Skeletal muscle cell (primary cell): ENCODE data around the gene NNT.
"Not testable (repeated sequence)": the region's sequence is repeated elsewhere in the genome, so short reads cannot be mapped to it uniquely, and the experiment has no call there.

Experiments used
- DNase-seq: peaks from one replicate; pipeline ENCODE4 v3.0.0-alpha.2; 2010; ENCODE audit warnings: low read depth
- H3K4me3 ChIP-seq: 2 replicates; pipeline ENCODE4 v1.5.1; 2011; ENCODE audit warnings: low read depth, mild to moderate bottlenecking, control low read depth, low read length, moderate library complexity

Gene NNT

GRCh38 chr5:43652537-43653302 lies 49.7 kb downstream of the NNT start:
- no peak for DNase-seq
- H3K4me3 ChIP-seq, result no peak overlapping the region

DNA sequence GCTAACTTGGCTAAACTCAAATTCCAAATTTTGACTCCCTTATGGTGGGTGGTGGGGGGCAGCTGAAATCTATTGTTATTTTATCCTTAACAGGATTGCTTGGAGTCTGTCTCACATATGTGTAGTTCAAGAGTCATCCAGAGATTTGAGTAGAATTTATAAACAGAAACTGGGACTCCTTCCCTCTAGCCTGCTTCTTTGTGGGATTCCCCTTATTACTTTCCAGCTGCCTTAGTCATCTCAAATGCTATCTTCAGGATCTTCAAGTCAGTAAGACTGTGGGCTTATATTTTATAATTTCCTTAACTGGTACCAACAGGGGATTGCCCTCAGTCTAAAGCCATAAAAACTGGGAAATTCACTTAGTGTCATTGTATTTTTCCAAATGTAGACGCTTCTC lies 55.5 kb downstream of the NNT start:
- DNase-seq, result peak; percentile 44
- no peak overlapping the region for H3K4me3 ChIP-seq

DNA sequence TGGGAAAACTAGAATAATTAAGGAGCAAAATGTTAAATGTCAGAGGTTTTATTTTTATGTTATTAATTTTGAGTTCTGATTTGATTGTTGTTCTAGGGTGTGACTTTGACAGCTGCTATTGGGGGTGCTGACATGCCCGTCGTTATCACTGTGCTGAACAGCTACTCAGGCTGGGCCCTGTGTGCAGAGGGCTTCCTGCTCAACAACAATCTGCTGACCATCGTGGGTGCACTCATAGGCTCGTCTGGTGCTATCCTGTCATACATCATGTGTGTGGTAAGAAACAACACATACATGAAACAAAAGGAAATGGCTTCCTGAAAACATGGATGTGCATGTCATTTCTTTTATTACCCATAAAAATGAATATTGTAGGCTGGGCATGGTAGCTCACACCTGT lies 56.1 kb downstream of the NNT start:
- H3K4me3 ChIP-seq, result no peak overlapping the region
- DNase-seq, result no peak

- DNase-seq, result no peak
- no peak overlapping the region for H3K4me3 ChIP-seq
Measured at GRCh38 chr5:43661102-43661501, 58.1 kb downstream of the NNT start.

DNA sequence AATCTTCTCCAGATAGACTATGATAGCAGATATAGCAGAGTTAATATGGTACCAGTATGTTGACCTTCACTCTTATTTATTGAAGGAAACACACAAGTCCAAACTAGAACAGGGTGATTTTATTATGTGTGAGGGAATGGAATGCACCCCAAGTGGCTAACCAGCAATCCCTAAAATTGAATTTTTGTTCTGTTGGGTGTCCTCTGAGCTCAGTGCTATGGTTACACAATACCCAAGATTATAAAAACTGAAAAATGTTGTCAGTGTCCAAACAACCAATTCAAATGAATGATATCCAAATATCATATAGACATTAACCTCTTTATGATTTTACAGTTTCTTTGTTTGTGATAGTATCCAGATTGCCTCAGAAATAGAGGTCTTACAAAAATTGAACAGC lies 60.9 kb downstream of the NNT start:
- H3K4me3 ChIP-seq, result no peak overlapping the region
- DNase-seq, result no peak

- DNase-seq, result no peak
- no peak overlapping the region for H3K4me3 ChIP-seq
Measured at GRCh38 chr5:43664501-43665040, 61.6 kb downstream of the NNT start.

DNA sequence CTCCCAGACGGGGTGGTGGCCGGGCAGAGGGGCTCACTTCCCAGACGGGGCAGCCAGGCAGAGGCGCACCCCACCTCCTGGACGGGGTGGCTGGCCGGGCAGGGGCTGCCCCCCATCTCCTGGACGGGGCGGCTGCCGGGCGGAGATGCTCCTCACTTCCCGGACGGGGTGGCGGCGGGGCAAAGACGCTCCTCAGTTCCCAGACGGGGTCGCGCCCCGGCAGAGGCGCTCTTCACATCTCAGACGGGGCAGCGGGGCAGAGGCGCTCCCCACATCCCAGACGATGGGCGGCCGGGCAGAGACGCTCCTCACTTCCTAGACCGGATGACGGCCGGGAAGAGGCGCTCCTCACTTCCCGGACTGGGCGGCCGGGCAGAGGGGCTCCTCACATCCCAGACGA lies 62.8 kb downstream of the NNT start:
- not testable (repeated sequence) for H3K4me3 ChIP-seq, DNase-seq

DNA sequence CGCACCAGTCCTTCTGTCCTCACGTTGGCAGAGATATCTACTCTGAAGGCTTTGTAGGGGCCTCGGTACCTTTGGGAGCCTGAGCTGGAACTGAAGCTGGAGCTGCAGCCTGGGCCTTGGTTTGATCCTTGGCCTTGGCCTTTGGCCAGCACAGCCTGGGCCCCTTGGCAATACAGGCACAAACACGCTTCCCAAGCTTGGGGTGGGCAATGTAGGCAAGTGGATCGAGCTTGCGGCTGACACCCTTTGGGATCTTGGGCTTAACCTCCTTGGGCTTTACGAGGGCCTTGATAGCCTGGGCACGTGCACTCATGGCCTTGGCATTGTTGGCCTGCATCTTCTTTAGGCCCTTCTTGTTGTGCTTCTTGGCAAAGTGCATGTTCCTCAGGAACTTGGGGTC lies 63.7 kb downstream of the NNT start:
- not testable (repeated sequence) for DNase-seq, H3K4me3 ChIP-seq

DNA sequence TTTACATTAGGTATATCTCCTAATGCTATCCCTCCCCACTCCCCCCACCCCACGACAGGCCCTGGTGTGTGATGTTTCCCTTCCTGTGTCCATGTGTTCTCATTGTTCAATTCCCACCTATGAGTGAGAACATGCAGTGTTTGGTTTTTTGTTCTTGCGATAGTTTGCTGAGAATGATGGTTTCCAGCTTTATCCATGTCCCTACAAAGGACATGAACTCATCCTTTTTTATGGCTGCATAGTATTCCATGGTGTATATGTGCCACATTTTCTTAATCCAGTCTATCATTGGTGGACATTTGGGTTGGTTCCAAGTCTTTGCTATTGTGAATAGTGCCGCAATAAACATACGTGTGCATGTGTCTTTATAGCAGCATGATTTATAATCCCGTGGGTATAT lies 64.4 kb downstream of the NNT start:
- not testable (repeated sequence) for H3K4me3 ChIP-seq, DNase-seq

DNA sequence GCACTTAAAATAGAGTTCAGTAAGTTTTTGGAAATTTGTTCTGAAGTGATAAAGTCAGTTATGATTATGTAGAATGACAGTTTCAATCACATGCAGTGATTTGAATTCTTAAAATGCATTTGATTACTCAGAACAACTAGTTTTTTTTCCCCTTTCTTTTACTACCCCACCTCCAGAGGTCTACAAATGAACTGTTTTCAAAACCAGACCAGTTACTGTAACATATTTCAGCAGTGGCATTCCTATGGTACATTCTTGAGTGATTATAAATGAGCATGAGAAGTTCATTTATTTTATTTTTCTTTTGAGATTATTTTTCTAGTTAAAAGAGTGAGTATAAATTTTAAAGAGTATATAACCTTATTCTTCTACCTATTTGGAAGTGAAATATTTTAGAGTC lies 71.6 kb downstream of the NNT start:
- DNase-seq, result no peak
- no peak overlapping the region for H3K4me3 ChIP-seq

GRCh38 chr5:43675357-43675756 lies 72.4 kb downstream of the NNT start:
- DNase-seq, result no peak
- no peak overlapping the region for H3K4me3 ChIP-seq

DNA sequence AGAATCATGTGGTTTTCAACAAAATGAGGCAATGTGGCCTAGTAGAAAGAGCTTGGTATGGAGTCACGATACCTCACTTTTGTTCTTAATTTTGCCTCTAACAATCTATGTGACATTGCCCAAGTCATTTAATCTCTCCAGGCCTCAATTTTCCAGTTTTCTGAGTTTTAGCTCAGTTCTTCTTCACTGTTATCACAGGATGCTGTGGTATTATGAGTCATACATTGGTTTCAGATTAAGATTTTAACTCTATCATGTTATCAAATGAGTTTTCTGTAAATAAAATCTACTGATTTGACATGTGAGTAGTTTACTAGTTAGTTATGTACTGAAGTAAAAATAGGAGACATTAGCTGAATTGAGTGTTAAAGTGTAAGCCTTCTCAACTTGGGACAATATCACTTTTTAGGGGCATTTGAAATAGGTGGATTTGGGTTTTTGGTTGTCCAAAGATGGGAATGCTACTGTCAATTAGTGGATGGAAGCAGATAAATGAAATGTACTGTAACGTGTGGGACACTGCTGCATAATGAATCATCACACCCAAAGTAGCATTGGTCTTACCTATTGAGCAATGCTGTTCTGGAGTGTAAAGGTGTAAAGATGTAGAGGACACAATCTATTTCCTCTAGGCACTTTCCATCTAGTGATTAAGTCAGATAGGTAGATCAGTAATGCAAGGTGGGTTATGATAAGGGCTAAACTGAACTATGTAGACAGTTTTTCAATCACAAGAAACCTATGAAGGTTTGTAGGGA lies 73.3 kb downstream of the NNT start:
- no peak overlapping the region for H3K4me3 ChIP-seq
- no peak for DNase-seq

DNA sequence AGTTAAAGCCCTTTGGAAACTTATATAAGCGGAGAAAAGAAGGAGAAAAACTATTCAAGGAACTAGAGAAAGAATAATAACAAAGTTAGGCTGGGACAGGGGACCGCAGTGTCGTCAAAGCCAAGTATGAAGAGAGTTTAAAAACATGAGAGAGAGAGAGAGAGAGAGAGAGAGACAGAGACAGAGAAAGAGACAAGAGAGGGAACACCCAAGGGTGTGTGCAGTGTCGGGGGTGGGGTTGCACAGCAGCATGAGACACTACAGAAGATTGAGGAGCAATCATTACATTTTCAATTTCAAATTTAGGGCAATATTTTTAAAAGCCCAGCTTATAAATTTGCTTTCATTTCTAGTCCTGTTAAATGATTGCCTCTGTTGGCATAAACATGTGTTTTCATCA lies 74.3 kb downstream of the NNT start:
- DNase-seq, result no peak
- no peak overlapping the region for H3K4me3 ChIP-seq

DNA sequence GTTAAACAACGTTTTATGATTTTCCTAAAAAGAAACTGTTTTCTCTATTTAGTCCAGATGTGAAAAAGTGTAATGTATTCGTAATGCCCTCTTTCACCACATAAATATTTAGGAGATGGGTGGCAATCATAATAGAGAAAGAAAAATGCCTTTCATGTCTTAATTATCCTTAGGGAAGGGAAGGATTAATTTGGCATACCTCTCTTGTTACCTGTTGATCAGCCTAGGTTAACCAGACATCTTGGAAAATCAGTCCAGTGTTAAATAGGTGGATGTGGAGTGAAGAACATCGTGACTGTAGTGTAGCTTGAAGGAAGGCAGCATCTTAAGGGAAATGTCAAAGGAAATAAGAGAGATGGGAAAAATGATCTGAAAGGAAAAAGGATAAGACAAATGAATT lies 76.2 kb downstream of the NNT start:
- DNase-seq, result no peak
- no peak overlapping the region for H3K4me3 ChIP-seq

- no peak for DNase-seq
- H3K4me3 ChIP-seq, result no peak overlapping the region
Measured at GRCh38 chr5:43680286-43680685, 77.3 kb downstream of the NNT start.

DNA sequence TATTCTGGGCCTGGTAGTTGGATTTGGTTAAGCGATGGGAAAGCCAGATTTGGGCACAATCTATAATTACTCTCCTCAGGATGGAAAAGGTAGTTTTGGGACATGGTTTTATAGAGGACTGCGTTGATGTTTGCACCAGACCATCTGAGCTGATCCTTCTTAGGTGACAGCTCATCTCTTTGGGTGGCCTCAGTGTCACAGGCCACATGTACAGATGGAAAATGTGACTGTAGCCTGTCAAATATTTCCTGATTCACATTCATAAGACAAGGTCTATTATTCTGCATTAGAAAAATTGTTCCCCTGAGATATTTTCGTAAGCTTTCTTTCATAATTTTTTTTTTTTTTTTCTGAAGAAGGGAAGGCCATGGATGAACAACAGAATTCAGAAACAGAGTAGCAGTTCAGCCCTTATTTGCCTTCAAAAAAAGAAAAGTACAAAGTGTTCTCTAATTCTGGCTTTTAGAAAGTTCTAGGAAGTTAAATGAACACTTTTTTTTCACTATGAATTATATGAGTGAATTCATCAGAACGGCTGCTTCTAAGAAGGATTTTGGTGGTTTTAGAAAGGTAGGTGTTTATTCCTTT lies 81.0 kb downstream of the NNT start:
- H3K4me3 ChIP-seq, result no peak overlapping the region

DNA sequence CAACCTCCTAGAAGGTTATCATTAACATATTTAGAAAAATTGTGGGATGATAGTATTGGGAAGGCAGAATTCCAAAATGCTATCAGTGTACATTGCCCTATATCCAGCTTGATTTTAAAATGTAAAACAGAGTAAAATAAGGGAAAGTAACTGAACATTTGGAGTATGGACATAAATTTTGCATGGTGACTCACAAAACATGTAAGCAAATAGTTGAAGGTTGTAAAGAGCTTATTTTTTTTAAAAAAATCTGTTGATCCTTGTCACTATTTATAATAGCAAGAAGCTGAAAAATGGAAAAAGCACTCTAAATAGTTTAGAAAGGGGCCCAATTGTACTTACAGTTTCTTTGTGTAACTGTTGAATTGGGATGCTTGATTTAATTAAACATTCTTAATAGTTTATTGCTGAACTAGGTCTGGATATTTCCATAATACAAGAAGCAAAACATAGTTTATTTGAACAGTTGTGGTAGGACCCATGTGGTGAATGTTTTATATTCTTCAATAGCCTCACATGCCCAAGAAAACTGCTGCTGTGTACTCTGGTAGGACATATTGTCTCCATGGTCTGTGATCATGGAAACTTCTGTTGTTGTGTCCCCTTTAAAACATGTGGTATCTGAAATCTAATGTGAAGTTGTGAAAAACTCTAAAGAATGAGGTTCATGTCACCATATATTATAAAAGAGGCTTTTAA lies 82.4 kb downstream of the NNT start:
- H3K4me3 ChIP-seq, result no peak overlapping the region
- DNase-seq, result no peak

More for the DNA sequence above, 81.0 kb downstream of the NNT start:
- no peak for DNase-seq

DNA sequence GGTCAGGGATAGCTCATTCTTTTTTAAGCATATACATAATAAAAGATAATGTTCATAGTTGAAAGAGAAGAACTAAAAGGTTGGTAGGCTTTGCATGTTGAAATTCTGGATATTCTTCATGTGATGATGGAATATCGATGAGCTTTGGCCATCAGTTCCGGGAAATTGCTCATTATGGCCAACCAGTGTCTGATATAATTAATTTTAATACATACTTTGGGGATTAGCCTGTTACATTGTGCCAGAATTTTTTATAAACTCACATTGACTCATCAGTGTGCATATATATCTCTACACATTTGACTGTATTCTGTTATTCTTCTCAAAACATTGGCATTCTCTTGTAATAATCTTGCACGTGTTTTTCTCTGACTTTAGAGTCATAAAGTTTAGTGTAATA lies 84.3 kb downstream of the NNT start:
- no peak overlapping the region for H3K4me3 ChIP-seq
- no peak for DNase-seq

- no peak for DNase-seq
- H3K4me3 ChIP-seq, result no peak overlapping the region
Measured at GRCh38 chr5:43691275-43691674, 88.3 kb downstream of the NNT start.

DNA sequence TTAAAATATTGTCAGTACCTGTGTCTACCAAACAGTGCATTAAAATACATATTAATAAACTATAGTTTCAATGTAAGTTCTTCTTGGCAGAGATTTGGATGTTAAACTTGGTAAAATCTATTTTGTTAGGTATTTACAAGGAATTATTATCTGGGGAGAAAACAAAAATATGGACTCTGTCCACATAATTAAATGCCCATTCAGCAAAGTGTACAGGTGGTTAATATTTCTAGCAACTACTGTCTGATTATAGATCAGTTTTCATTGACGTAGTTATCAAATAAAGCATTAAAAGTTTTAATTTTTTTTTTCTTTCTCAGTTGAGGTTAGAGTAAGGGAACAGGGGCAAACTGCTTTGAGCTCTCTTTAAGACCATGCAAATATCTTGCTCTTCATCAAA lies 88.9 kb downstream of the NNT start:
- DNase-seq, result no peak
- H3K4me3 ChIP-seq, result no peak overlapping the region
